ENCODE measurements around the gene LDHD. TPM values are rescaled to one million over a fixed set of nuclear protein-coding genes. Genes with fewer than 3 reads are reported as not detected.
A peak's percentile ranks its signal among the peaks of the same experiment; 100 is the strongest.

LDHD gene
- total and polyA plus RNA-seq, 2 of the 13 experiments (the other 11 are each of a cell fraction or from before 2014, with no cell fraction given) = 9.1 to 9.8 TPM

GRCh38 chr16:75148311-75149195, 32.0 kb upstream of the LDHD start, which contains the start of gene ZFP1 (continued):
- TF ChIP-seq ZNF326 (CRISPR knock-in tag; IDR thresholded peaks at IDR 0.05; ENCODE audit: borderline replicate concordance) = peak; percentile 30; the same call in 1 of the 2 replicates
- peak; percentile 80 for TF ChIP-seq MEIS1 (CRISPR knock-in tag; IDR thresholded peaks at IDR 0.05; ENCODE audit: borderline replicate concordance)
- TF ChIP-seq ATF2 (CRISPR knock-in tag; IDR thresholded peaks at IDR 0.05) = peak; percentile 81
- peak; percentile 97; the same call in 1 of the 2 replicates for TF ChIP-seq SMAD1 (CRISPR knock-in tag; IDR thresholded peaks at IDR 0.05; ENCODE audit: borderline replicate concordance, low read depth)
- TF ChIP-seq ZFP90 (CRISPR knock-in tag; IDR thresholded peaks at IDR 0.05; ENCODE audit: borderline replicate concordance) = peak; percentile 86; the same call in 1 of the 2 replicates
- peak; percentile 53; the same call in 1 of the 2 replicates for TF ChIP-seq ZBTB7A (CRISPR knock-in tag; IDR thresholded peaks at IDR 0.05)
- no peak for TF ChIP-seq DPF2 (CRISPR knock-in tag; IDR thresholded peaks at IDR 0.05; ENCODE audit: borderline replicate concordance, low read depth)
- TF ChIP-seq PREB (CRISPR knock-in tag; IDR thresholded peaks at IDR 0.05) = 0 out of 2 replicates have a peak, but pooled peaks have one; percentile 67
- TF ChIP-seq FOXJ3 (CRISPR knock-in tag; IDR thresholded peaks at IDR 0.05; ENCODE audit: borderline replicate concordance) = peak; percentile 60; the same call in 1 of the 2 replicates
- peak; percentile 31; the same call in 1 of the 2 replicates for TF ChIP-seq HOMEZ (CRISPR knock-in tag; IDR thresholded peaks at IDR 0.05; ENCODE audit: low read depth)
- TF ChIP-seq ZNF557 (CRISPR knock-in tag; IDR thresholded peaks at IDR 0.05) = 0 out of 2 replicates have a peak, but pooled peaks have one; percentile 48
- peak; percentile 63 for TF ChIP-seq SKI (IDR thresholded peaks at IDR 0.05; ENCODE audit: partially characterized antibody)
- TF ChIP-seq BRD4 (CRISPR knock-in tag; IDR thresholded peaks at IDR 0.05) = peak; percentile 94
- no peak for TF ChIP-seq ZNF652 (CRISPR knock-in tag; IDR thresholded peaks at IDR 0.05; ENCODE audit: borderline replicate concordance, low read depth)
- TF ChIP-seq PAX8 (CRISPR knock-in tag; IDR thresholded peaks at IDR 0.05; ENCODE audit: borderline replicate concordance) = 0 out of 2 replicates have a peak, but pooled peaks have one; percentile 51
- TF ChIP-seq KDM6A (CRISPR knock-in tag; IDR thresholded peaks at IDR 0.05; ENCODE audit: low read depth) = no peak
- TF ChIP-seq ARNT (IDR thresholded peaks at IDR 0.05) = no peak
- 0 out of 2 replicates have a peak, but pooled peaks have one; percentile 46 for TF ChIP-seq PCBP1 (IDR thresholded peaks at IDR 0.05; ENCODE audit: borderline replicate concordance, low read depth, low read length)
- TF ChIP-seq NR1H2 (CRISPR knock-in tag; IDR thresholded peaks at IDR 0.05; ENCODE audit: borderline replicate concordance, low read depth) = no peak
- TF ChIP-seq ZNF550 (CRISPR knock-in tag; IDR thresholded peaks at IDR 0.05; ENCODE audit: borderline replicate concordance) = peak; percentile 76; the same call in 1 of the 2 replicates
